GM12892 (cell line): Measurements from ENCODE around the gene SNX4.
"Not testable (repeated sequence)": the region's sequence is repeated elsewhere in the genome, so short reads cannot be mapped to it uniquely, and the experiment has no call there.

Experiments used
- DNase-seq: peaks from one replicate; pipeline ENCODE4 v3.0.0; 2011; ENCODE audit not compliant: insufficient read length
- FAIRE-seq: peaks from 2 replicates; lab custom pipeline; 2011; peaks lifted over from hg19 to GRCh38; lab: Jason Lieb, UNC
- POLR2A ChIP-seq: IDR thresholded peaks from 2 replicates; pipeline ENCODE4 v1.6.1; 2011; ENCODE audit warnings: low read depth, low read length, control low read depth
- POLR2AphosphoS5 ChIP-seq: IDR thresholded peaks from 2 replicates; pipeline ENCODE4 v1.6.1; 2011; ENCODE audit warnings: low read depth, low read length, control low read depth
- TAF1 ChIP-seq: IDR thresholded peaks from 2 replicates; pipeline ENCODE4 v1.6.1; 2011; ENCODE audit warnings: low read depth, mild to moderate bottlenecking, control low read depth, low read length, borderline replicate concordance

Gene SNX4

GRCh38 chr3:125418306-125418705 lies 101.7 kb downstream of the SNX4 start:
- TF ChIP-seq POLR2AphosphoS5: no peak
- TF ChIP-seq POLR2A: no peak
- TF ChIP-seq TAF1: no peak
- FAIRE-seq: no peak

DNA sequence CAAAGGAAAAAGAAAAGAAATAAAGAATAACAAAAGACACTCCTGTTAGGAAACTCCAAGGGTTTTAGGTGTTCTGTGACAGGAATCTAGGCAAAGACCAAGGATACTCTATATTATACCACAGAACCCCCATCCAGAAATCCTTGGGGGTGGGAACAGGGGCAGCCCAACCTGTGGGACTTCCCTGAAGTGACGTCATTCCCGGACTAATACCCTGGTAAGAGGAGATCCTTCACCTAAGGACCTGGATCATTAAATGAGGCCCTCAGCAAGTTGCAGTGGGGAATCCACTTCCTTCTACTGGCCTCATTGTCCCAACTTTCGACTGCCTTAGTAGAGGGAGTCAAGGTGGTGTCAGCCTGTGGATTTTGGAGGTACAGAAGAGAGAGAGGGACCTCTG lies 103.8 kb downstream of the SNX4 start:
- DNase-seq: no peak
- no peak for FAIRE-seq
- TF ChIP-seq POLR2AphosphoS5 (no peak), TAF1 (no peak), POLR2A (no peak)

More at GRCh38 chr3:125418306-125418705, 101.7 kb downstream of the SNX4 start:
- DNase-seq: no peak

GRCh38 chr3:125414669-125415068 lies 105.3 kb downstream of the SNX4 start:
- DNase-seq (no peak), FAIRE-seq (no peak)
- TF ChIP-seq TAF1: no peak
- no peak for TF ChIP-seq POLR2A
- no peak for TF ChIP-seq POLR2AphosphoS5

DNA sequence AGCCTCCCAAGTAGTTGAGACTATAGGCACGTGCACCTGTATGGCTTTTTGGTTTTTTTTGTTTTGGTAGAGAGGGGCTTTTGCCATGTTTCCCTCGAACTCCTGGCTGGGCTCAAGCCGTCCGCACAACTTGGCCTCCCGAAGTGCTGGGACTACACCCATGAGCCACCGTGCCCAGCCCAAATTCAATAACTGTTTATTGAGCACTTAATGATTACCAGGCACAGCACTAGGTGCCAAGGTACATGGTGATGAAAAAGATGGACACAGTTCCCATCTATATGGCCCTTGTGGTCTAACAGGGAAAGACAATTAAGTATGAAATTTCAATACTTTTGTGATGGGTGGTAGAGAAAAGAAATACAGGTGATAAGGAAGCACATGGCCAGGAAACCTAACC lies 109.1 kb downstream of the SNX4 start:
- no peak for DNase-seq
- FAIRE-seq: no peak

DNA sequence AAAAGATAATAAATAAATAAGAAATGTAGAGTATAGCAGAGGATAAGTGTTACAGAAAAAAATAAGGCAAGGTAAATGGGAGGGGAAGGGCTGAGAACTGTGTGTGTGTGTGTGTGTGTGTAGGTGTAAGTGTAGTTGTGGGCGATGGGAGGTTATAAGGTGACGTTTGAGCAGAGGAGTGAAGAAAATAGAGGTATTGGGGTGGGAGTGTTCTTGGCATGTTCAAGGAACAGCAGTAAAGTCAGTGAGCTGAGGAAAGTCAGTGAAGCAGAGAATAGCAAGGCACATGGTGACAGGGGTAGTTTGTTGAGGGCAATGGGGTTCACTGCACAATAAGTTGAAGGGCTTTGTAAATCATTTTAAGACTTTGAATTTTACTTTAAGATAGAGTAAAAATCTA lies 113.9 kb downstream of the SNX4 start:
- DNase-seq (no peak), FAIRE-seq (no peak)
- no peak for TF ChIP-seq TAF1
- no peak for TF ChIP-seq POLR2A

More for the DNA sequence above, 109.1 kb downstream of the SNX4 start:
- TF ChIP-seq POLR2A (no peak), POLR2AphosphoS5 (no peak), TAF1 (no peak)

DNA sequence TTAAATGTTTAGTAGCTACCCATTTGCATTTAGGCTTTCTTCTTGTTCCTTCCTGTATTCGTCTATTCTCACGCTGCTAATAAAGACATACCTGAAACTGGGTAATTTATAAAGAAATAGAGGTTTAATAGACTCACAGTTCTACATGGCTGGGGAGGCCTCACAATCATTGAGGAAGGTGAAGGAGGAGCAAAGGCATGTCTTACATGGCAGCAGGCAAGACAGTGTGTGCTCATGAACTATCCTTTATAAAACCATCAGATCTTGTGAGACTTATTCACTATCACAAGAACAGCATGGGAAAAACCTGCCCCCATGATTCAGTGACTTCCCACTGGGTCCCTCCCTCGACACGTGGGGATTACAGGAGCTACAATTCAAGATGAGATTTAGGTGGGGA lies 114.5 kb downstream of the SNX4 start:
- not testable (repeated sequence) for FAIRE-seq, DNase-seq

DNA sequence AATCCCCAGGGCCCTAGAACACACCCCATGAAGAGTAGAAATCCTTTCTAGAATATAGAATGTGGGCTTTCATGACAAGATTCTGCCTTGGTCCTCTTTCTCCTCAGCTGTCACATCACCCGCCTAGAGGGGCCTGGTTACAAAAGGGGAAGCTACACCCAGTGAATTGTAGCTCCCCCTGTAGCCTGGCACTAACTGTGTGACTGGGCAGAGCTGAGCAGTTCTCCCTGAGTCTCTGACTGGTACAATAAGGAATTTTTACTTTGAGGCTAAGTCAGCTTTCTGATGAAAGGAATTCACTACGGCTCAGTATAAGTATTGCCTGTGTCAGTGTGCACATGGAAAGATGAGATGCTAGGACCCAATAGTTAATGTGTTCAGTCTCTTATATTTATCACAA lies 116.2 kb downstream of the SNX4 start:
- FAIRE-seq (no peak), DNase-seq (no peak)
- TF ChIP-seq POLR2AphosphoS5: no peak
- TF ChIP-seq POLR2A: no peak
- no peak for TF ChIP-seq TAF1

DNA sequence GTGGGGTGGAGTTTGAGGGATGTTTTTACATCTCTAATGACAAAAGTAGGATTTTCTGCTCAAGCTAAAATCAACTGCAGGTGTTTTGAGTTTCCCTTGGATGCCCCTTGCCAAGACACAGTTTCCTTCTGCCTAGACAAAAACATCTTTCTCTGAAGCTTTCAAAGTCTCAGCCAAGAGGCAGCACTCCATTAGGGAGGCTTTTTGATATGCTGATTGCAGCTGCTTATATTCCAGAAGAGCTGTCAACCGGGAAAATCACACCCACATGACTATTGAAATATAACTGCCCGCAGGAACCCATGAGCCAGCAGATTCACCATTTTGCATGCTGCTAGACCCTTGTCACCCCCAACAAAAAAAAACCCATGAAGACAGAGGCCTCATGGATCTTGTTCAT lies 117.4 kb downstream of the SNX4 start:
- TF ChIP-seq TAF1 (no peak), POLR2AphosphoS5 (no peak), POLR2A (no peak)
- no peak for FAIRE-seq
- no peak for DNase-seq

GRCh38 chr3:125401402-125401801 lies 118.6 kb downstream of the SNX4 start:
- no peak for TF ChIP-seq POLR2AphosphoS5
- TF ChIP-seq TAF1: no peak
- TF ChIP-seq POLR2A: no peak
- FAIRE-seq: no peak
- DNase-seq: no peak

- no peak for FAIRE-seq
- DNase-seq: no peak
- TF ChIP-seq POLR2AphosphoS5: no peak
- no peak for TF ChIP-seq TAF1
- TF ChIP-seq POLR2A: no peak
Observed at GRCh38 chr3:125398952-125399351, 121.0 kb downstream of the SNX4 start.
